CD14-positive monocyte (primary cell): ENCODE results near the gene HIF1A. TPM values are rescaled to one million over a fixed set of nuclear protein-coding genes. Genes with fewer than 3 reads are reported as not detected.

Source experiments
- DNase-seq, 3 donors: peaks; one replicate each; pipeline ENCODE4 v3.0.0-alpha.2; 2011 to 2022
- H2AFZ ChIP-seq: 2 replicates; pipeline ENCODE4 v1.6.0; 2012; ENCODE audit warnings: mild to moderate bottlenecking, low read depth, low read length, inconsistent platforms; ENCODE audit not compliant: insufficient read depth, poor library complexity, severe bottlenecking
- H3K27ac ChIP-seq, 2 donors: 1 replicate in 1 of 2; 2 replicates in 1 of 2; pipeline ENCODE4 v1.5.1; 2012 to 2013; ENCODE audit warnings: low read length in 2 of 2, control low read depth in 1 of 2, inconsistent platforms in 1 of 2, low read depth in 1 of 2, mild to moderate bottlenecking in 1 of 2
- H3K27me3 ChIP-seq, 2 donors: one replicate each; pipeline versions ENCODE4 v1.6.0 to v1.6.1; 2011 to 2013; ENCODE audit warnings: low read length in 2 of 2; ENCODE audit not compliant: control insufficient read depth in 2 of 2, insufficient read depth in 2 of 2
- H3K36me3 ChIP-seq, 2 donors: replicated peaks in 1 of 2; 1 replicate in 1 of 2; 2 replicates in 1 of 2; pipeline versions ENCODE4 v1.5.1 to v1.6.1; 2012 to 2013; ENCODE audit warnings: low read length in 2 of 2, control low read depth in 1 of 2, inconsistent platforms in 1 of 2, mild to moderate bottlenecking in 1 of 2; ENCODE audit not compliant: insufficient read depth in 2 of 2, control insufficient read depth in 1 of 2
- H3K4me1 ChIP-seq, 2 donors: 1 replicate in 1 of 2; 2 replicates in 1 of 2; pipeline versions ENCODE4 v1.5.1 to v1.6.1; 2012 to 2013; ENCODE audit warnings: low read length in 2 of 2, control low read depth in 1 of 2, inconsistent platforms in 1 of 2, mild to moderate bottlenecking in 1 of 2, moderate library complexity in 1 of 2; ENCODE audit not compliant: insufficient read depth in 2 of 2, control insufficient read depth in 1 of 2
- H3K4me2 ChIP-seq: replicated peaks from 2 replicates; pipeline ENCODE3; 2012; ENCODE audit warnings: low read length, moderate library complexity, mild to moderate bottlenecking; ENCODE audit not compliant: poor library complexity, severe bottlenecking; ENCODE audit errors: extremely low read depth
- H3K4me3 ChIP-seq, 3 experiments: fragments of 200-600 bp in 1 of 3; sonication (generic) in 1 of 3; replicated peaks in 1 of 3; 1 replicate in 2 of 3; 2 replicates in 1 of 3; pipeline ENCODE4 v1.5.1; 2011 to 2013; ENCODE audit warnings: low read length in 3 of 3, mild to moderate bottlenecking in 3 of 3, control low read depth in 2 of 3, low read depth in 2 of 3, inconsistent platforms in 1 of 3, moderate library complexity in 1 of 3
- H3K79me2 ChIP-seq: 2 replicates; pipeline ENCODE4 v1.6.0; 2012; ENCODE audit warnings: mild to moderate bottlenecking, control low read depth, inconsistent platforms, low read length, moderate library complexity; ENCODE audit not compliant: insufficient read depth
- H3K9ac ChIP-seq: 2 replicates; pipeline ENCODE4 v1.6.0; 2017; ENCODE audit warnings: low read length, mild to moderate bottlenecking; ENCODE audit not compliant: insufficient read depth, poor library complexity, severe bottlenecking
- H3K9me3 ChIP-seq, 2 donors: replicated peaks in 1 of 2; 1 replicate in 1 of 2; 2 replicates in 1 of 2; pipeline versions ENCODE4 v1.5.1 to v1.6.1; 2012 to 2013; ENCODE audit warnings: low read length in 2 of 2, control low read depth in 1 of 2; ENCODE audit not compliant: control insufficient read depth in 1 of 2, insufficient read depth in 1 of 2
- H4K20me1 ChIP-seq: 2 replicates; pipeline ENCODE4 v1.6.0; 2012; ENCODE audit warnings: mild to moderate bottlenecking, low read length, control low read depth, moderate library complexity; ENCODE audit not compliant: insufficient read depth
- H3K27ac Mint-ChIP-seq, 7 donors: one replicate each; pipeline ENCODE4 v1.8.0; 2020; ENCODE audit warnings: mild to moderate bottlenecking in 7 of 7, mixed read lengths in 7 of 7, moderate library complexity in 6 of 7, inconsistent platforms in 2 of 7
- H3K27me3 Mint-ChIP-seq, 3 donors: one replicate each; pipeline ENCODE4 v1.8.0; 2021 to 2022; ENCODE audit warnings: low read depth in 3 of 3, mild to moderate bottlenecking in 3 of 3, mixed read lengths in 3 of 3, moderate library complexity in 3 of 3, inconsistent platforms in 1 of 3
- H3K36me3 Mint-ChIP-seq, 2 donors: one replicate each; pipeline ENCODE4 v1.8.0; 2020; ENCODE audit warnings: mixed read lengths in 2 of 2, inconsistent platforms in 1 of 2, mild to moderate bottlenecking in 1 of 2
- H3K4me1 Mint-ChIP-seq: one replicate; pipeline ENCODE4 v1.8.0; 2020; ENCODE audit warnings: mild to moderate bottlenecking, mixed read lengths
- H3K4me3 Mint-ChIP-seq, 2 donors: one replicate each; pipeline ENCODE4 v1.8.0; 2020; ENCODE audit warnings: mild to moderate bottlenecking in 2 of 2, mixed read lengths in 2 of 2, moderate library complexity in 1 of 2
- H3K9me3 Mint-ChIP-seq, 7 donors: one replicate each; pipeline ENCODE4 v1.8.0; 2020 to 2022; ENCODE audit warnings: mixed read lengths in 7 of 7, mild to moderate bottlenecking in 6 of 7, moderate library complexity in 6 of 7, inconsistent platforms in 2 of 7
- CTCF ChIP-seq: fragments of 200-600 bp; IDR thresholded peaks from one replicate; pipeline ENCODE4 v1.8.0; 2022; ENCODE audit warnings: antibody characterized with exemption, mild to moderate bottlenecking
- WGBS: methylation state at CpG from one replicate; pipeline ENCODE4 v1.1.5; 2013; ENCODE audit warnings: missing lambda C conversion rate; ENCODE audit not compliant: insufficient coverage; 5-methylcytosine and 5-hydroxymethylcytosine counted together
- intact Hi-C, 2 donors: fragments of 100-400 bp; cut with micrococcal nuclease; formaldehyde crosslinking; loops; one replicate each; pipeline versions ENCODE4 v1.15.0 to v1.15.1; 2023
- polyA plus RNA-seq, 3 donors: library from polyadenylated mRNA; depleted of rRNA in 1 of 3; unstranded in 2 of 3; stranded (reverse) in 1 of 3; fragments of 300-500 nt in 2 of 3; fragments of >200 nt in 1 of 3; fragmentation: Illumina TruSeq in 2 of 3; gene quantifications; 1 replicate in 2 of 3; 2 replicates in 1 of 3; pipeline ENCODE4 v1.2.3, GENCODE V29; 2012 to 2021

HIF1A gene
- polyA plus RNA-seq, 3 donors: 79.0 to 137 (median 137) TPM

- no peak overlapping the region for H2AFZ ChIP-seq
- H3K36me3 ChIP-seq: no peaks in the 10 kb centered on the region
- no CpG with 5 or more reads among the region's 2 CpGs for WGBS
- peaks cover 19 to 45% of the 10 kb centered on the region in 2 donors for H3K4me1 ChIP-seq
- no peaks in the 10 kb centered on the region for H3K27me3 ChIP-seq
- Mint-ChIP-seq H3K36me3 (peaks cover 3 to 44% of the 10 kb centered on the region in 2 donors), H3K9me3 (peaks cover 0 to 1% (median 0%) of the 10 kb centered on the region in 7 donors), H3K4me3 (peak overlapping the region; percentile 95 to 97), H3K27me3 (peaks cover 0 to 1% (median 1%) of the 10 kb centered on the region in 3 donors), H3K4me1 (peaks cover 34% of the 10 kb centered on the region), H3K27ac (peak overlapping the region in 5 of 7 donors; percentile 20 to 97 (median 72))
- no peak for TF ChIP-seq CTCF
- H3K27ac ChIP-seq: peak overlapping the region in 1 of 2 donors; percentile 1
- intact Hi-C loops: loop anchor here in 1 of 2 donors (2.0 kb wide), 1 partner anchor 96 kb away; no protein-coding TSS in a partner anchor
- H3K9me3 ChIP-seq: no peaks in the 10 kb centered on the region
- peak overlapping the region; percentile 94 for H3K9ac ChIP-seq
- H4K20me1 ChIP-seq: peaks cover 81% of the 10 kb centered on the region
- H3K79me2 ChIP-seq: peaks cover 81% of the 10 kb centered on the region
- DNase-seq: no peak
- peak overlapping the region; percentile 68 to 99 (median 89) for H3K4me3 ChIP-seq
- peak overlapping the region; percentile 85 for H3K4me2 ChIP-seq
These were observed 3.1 kb downstream of the HIF1A start for GRCh38 chr14:61698206-61698980.

- no peak for DNase-seq
- H4K20me1 ChIP-seq: peaks cover 87% of the 10 kb centered on the region
- intact Hi-C loops: loop anchor here in 1 of 2 donors (2.0 kb wide), 1 partner anchor 96 kb away; no protein-coding TSS in a partner anchor
- H3K9me3 ChIP-seq: no peaks in the 10 kb centered on the region
- peaks cover 0 to 1% (median 0%) of the 10 kb centered on the region in 7 donors for H3K9me3 Mint-ChIP-seq
- no peak overlapping the region for H2AFZ ChIP-seq
- H3K4me3 ChIP-seq: peak overlapping the region; percentile 68 to 99 (median 89)
- 86% methylated on average over 1 of the region's 6 CpGs for WGBS
- H3K79me2 ChIP-seq: peaks cover 88% of the 10 kb centered on the region
- no peak overlapping the region for H3K27ac ChIP-seq
- peaks cover 19 to 45% of the 10 kb centered on the region in 2 donors for H3K4me1 ChIP-seq
- no peaks in the 10 kb centered on the region for H3K36me3 ChIP-seq
- TF ChIP-seq CTCF: no peak
- H3K4me2 ChIP-seq: peak overlapping the region; percentile 85
- peak overlapping the region in 1 of 7 donors; percentile 97 for H3K27ac Mint-ChIP-seq
- H3K9ac ChIP-seq: no peak overlapping the region
- peaks cover 3 to 46% of the 10 kb centered on the region in 2 donors for H3K36me3 Mint-ChIP-seq
- H3K27me3 ChIP-seq: no peaks in the 10 kb centered on the region
- peaks cover 39% of the 10 kb centered on the region for H3K4me1 Mint-ChIP-seq
- peaks cover 0 to 1% (median 1%) of the 10 kb centered on the region in 3 donors for H3K27me3 Mint-ChIP-seq
- peak overlapping the region; percentile 95 to 97 for H3K4me3 Mint-ChIP-seq
These were observed 3.7 kb downstream of the HIF1A start for GRCh38 chr14:61699027-61699426.
